ENCODE measurements around the gene NDUFA5.
"Not testable (repeated sequence)": the region's sequence is repeated elsewhere in the genome, so short reads cannot be mapped to it uniquely, and the experiment has no call there.

Gene NDUFA5

GRCh38 chr7:123557016-123557397 lies 611 bp downstream of the NDUFA5 start:
- no peak for DNase-seq (ENCODE audit: low read depth in 2 of 2)

GRCh38 chr7:123555484-123555883 lies 2.1 kb downstream of the NDUFA5 start:
- DNase-seq (ENCODE audit: low read depth in 2 of 2): no peak

- no peak for DNase-seq (ENCODE audit: low read depth in 2 of 2)
These were observed 4.5 kb downstream of the NDUFA5 start for GRCh38 chr7:123553159-123553558.

DNA sequence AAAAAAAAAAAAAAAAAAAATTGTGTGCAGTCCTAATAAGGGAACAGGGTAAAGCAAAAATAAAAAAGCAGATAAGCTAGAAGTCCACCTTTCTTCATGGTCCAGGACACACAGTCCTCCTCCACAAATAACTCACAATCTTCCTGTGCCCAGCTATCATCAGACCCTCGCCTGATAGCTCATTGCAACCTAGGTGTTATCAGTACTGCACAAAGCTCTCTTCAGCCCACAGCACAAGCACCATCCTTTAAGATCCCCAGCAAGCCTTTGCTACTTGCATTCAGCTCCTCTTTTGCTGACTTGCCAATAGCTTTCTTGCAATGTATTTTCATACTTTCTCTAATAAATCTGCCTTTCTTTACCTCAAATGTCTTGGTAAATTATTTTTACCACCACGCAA lies 5.0 kb downstream of the NDUFA5 start:
- no peak for DNase-seq (ENCODE audit: low read depth in 2 of 2)

GRCh38 chr7:123552134-123552533 lies 5.5 kb downstream of the NDUFA5 start:
- not testable (repeated sequence) for DNase-seq (ENCODE audit: low read depth in 2 of 2)

- DNase-seq (ENCODE audit: low read depth in 2 of 2): no peak
These were observed 9.2 kb downstream of the NDUFA5 start for GRCh38 chr7:123548406-123548805.

GRCh38 chr7:123539871-123540270 lies 17.7 kb downstream of the NDUFA5 start:
- no peak for DNase-seq (ENCODE audit: low read depth in 2 of 2)

DNA sequence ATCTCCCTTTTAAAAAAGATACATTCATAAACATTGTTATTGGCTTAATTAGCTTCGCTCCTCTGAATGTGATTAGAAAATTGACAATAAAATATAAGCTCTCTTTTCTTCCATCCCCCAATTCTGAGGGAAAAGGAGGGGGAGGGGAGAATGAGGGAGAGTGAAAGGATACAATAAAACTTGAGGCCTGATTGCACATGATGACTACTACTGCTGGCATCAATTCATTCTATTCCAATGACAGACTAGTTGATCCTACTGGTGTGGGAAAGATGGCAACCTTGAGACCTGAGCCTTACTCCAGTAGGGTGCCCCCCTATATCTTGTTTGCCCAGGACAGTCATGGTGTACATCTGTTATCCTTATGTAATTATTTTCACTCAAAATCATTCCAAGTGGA lies 18.7 kb downstream of the NDUFA5 start:
- no peak for DNase-seq (ENCODE audit: low read depth in 2 of 2)

DNA sequence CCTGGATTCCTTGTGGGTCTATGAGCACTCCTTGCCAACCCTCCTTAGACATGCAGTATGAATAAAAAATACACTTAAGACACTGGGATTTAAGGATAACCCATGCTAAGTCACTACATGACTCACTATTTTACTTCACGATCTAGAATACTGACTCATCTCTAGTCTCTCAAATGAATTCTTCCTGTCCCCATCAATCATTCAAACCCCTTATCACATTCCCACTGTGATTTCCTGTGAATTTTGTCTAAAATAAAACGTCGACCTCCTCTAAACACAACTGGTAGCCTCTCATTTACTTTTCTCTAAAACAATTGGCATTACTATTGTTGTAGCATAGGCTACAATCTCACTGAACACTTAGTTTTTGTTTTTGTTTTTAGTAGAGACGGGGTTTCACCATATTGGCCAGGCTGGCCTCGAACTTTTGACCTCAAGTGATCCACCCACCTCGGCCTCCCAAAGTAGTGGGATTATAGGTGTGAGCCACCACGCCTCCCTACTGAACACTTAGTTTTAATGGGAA lies 19.4 kb downstream of the NDUFA5 start:
- DNase-seq (ENCODE audit: low read depth in 2 of 2): peak; percentile 32 to 43

DNA sequence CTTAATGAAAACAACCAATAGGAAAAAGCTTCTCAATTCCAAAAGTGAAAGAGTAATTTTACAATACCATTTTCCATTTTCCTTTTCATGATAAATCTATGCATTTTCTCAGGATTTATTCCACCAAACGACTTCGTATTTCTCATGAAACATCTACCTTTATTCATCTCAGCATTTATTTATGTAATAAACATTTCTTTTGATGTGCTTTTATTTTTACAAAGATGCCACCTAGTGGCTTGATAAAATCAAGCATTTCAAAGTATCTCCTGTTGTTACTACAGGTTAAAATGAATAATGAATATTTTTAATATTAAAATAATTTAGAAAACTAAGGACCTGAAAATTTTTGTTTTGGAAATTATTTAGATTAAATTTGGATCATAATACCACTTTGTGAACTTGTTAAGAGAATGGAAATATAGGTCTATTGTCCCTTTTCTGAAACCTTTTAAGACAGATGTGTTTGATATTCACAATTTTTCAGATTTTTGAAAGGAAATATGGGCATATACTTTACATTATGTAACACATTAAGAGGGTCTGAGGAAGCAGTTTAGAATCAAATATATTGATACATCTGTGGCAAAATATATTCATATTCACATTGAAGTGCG lies 20.5 kb downstream of the NDUFA5 start:
- DNase-seq (ENCODE audit: low read depth in 2 of 2): no peak

DNA sequence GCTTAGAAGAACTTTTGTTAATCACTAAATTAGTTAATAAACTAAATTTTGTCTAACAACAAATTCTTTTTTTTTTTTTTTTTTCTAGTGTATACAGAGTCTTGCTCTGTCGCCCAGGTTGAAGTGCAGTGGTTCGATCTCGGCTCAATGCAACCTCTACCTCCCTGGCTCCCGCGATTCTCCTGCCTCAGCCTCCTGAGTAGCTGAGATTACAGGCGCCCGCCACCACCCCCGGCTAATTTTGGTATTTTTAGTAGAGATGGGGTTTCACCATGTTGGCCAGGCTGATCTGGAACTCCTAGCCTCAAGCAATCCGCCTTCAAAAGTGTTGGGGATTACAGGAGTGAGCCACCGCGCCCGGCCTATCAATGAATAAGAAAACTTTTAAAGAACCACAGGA lies 22.1 kb downstream of the NDUFA5 start:
- DNase-seq (ENCODE audit: low read depth in 2 of 2): no peak

DNA sequence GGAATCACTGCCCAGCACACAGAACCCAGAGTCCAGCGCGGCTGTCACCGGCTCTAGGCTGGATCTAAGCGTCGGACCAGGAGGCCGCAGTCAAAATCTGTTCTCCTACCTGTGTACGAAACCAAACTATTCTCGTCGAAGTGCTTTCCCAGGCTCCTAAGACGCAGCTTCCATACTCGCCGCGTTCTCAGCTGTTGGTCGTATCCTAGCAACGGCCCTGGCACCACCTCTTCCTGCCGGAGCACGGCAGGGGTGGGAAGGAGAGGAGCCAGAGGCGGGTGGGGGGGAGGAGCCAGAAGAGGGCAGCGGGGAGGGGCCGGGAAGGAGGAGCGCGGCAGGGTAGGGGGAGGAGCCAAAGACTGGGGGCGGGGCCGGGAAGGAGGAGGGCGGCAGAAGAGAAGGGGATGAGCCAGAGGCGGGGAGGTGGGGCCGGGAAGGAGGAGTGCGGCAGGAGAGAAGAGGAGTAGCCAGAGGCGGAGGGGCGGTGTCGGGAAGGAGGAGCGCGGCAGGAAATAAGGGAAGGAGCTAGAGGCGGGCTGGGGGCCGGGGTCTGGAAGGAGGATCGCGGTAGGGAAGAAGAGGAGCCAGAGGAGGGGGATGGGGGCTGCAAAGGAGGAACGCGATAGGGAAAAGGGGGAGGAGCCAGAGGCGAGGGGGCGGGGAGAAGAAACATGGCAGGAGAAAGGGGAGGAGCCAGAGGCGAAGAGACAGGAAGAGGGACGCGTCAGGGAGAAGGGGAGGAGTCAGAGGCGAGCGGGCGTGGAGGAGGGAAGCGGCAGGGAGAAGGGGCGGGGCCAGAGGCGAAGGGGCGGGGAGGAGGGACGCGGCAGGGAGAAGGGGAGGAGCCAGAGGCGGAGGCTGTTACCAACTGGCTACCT lies 23.0 kb downstream of the NDUFA5 start, which contains the start of gene IQUB:
Gene IQUB (minus strand): TSS at position 213 of the 878 bp plus-strand sequence. CDS start 22,255 bp downstream, outside the sequence.
- peak; percentile 88 to 91 for DNase-seq (ENCODE audit: low read depth in 2 of 2)

GRCh38 chr7:123533929-123534382 lies 23.7 kb downstream of the NDUFA5 start:
- no peak for DNase-seq (ENCODE audit: low read depth in 2 of 2)

- no peak for DNase-seq (ENCODE audit: low read depth in 2 of 2)
These were observed 24.1 kb downstream of the NDUFA5 start for GRCh38 chr7:123533553-123533917.

DNA sequence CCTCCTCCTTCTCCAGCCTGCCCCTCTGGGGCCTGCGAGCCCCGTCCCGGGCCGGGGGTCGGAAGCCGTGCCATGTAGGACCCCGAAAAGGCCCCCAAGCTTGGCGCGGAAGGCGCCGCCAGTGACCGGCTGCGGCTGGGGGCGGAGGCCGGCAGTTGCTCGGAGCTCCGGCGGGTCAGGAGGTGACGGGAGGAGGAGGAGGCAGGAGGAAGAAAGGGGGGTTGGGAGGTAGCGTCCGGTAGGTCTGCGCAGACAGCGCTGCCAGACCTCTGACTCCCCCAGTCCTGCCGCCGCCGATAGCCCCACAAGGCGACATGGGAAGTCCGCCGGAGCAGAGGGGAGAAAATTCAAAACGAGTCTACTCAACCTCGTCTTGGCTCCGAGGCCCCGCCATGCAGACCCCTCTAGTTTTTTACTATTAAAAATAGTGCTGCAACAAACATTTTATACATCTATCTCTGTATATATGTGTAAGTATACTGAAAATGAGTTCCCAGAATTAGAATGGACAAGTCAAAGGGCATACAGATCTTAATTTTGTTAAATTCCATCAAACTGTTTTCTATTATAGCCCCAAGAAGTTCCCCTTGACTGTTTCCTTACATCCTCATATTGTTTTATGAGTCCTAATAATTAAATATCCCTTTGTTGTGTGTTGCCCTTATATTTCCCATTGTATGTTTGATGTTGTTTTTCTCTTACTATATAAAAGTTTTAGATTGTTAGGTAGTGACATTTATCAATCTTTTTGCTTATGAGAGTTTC lies 24.6 kb downstream of the NDUFA5 start:
- DNase-seq (ENCODE audit: low read depth in 2 of 2): not testable (repeated sequence)

DNA sequence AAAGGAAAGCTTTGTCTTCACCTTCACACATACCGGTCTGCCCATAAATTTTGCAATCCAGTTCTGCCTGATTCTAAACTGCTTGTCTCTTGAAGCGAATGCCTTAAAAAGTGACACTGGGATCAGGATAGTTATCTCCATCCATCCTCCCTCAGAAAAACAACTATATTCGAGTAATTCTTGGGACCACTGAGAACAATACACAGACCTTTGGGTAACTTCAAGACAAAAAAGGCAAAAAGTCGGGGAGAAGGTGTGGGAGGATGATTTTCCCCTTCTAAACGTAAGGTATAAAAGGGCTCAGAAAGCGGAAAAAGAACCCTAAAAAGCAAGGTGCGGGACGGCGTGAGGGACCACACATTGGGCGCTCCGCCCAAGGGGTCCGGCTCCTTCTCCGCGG lies 25.3 kb downstream of the NDUFA5 start:
- not testable (repeated sequence) for DNase-seq (ENCODE audit: low read depth in 2 of 2)

DNA sequence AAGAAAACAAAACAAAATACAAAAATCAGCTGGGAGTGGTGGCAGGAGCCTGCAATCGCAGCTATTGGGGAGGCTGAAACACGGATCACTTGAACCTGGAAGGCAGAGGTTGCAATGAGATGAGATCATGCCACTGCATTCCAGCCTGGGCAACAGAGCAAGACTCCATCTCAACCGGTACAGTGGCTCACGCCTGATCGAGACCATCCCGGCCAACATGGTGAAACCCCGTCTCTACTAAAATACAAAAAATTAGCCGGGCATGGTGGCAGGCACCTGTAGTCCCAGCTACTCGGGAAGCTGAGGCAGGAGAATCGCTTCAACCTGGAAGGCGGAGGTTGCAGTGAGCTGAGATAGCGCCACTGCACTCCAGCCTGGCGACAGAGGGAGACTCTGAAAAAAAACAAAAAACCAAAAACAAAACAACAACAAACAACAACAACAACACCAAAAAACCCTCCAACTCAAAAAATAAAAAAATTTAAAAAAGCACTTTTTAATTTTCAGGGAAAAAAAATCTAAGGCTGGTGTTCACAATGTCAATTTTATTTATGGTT lies 27.5 kb downstream of the NDUFA5 start:
- not testable (repeated sequence) for DNase-seq (ENCODE audit: low read depth in 2 of 2)

- no peak for DNase-seq (ENCODE audit: low read depth in 2 of 2)
These were observed 29.4 kb downstream of the NDUFA5 start for GRCh38 chr7:123528265-123528664.

DNA sequence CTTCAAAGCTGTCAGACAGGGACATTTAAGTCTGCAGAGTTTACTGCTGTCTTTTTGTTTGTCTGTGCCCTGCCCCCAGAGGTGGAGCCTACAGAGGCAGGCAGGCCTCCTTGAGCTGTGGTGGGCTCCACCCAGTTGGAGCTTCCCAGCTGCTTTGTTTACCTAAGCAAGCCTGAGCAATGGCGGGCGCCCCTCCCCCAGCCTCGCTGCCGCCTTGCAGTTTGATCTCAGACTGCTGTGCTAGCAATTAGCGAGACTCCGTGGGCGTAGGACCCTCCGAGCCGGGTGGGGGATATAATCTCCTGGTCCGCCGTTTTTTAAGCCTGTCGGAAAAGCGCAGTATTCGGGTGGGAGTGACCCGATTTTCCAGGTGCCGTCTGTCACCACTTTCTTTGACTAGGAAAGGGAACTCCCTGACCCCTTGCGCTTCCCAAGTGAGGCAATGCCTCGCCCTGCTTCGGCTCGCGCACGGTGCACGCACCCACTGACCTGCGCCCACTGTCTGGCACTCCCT lies 29.8 kb downstream of the NDUFA5 start:
- DNase-seq (ENCODE audit: low read depth in 2 of 2): not testable (repeated sequence)

- DNase-seq (ENCODE audit: low read depth in 2 of 2): not testable (repeated sequence)
These were observed 31.1 kb downstream of the NDUFA5 start for GRCh38 chr7:123526533-123526932.

GRCh38 chr7:123522066-123522465 lies 35.6 kb downstream of the NDUFA5 start:
- DNase-seq (ENCODE audit: low read depth in 2 of 2): no peak

All from fibroblast of skin of left biceps (primary cell).